ENCODE data around the gene ZNF692.
"Not testable (repeated sequence)": the region's sequence is repeated elsewhere in the genome, so short reads cannot be mapped to it uniquely, and the experiment has no call there.

Gene ZNF692

GRCh38 chr1:248848602-248849001, 10.3 kb downstream of the ZNF692 start:
- no peak for DNase-seq

DNA sequence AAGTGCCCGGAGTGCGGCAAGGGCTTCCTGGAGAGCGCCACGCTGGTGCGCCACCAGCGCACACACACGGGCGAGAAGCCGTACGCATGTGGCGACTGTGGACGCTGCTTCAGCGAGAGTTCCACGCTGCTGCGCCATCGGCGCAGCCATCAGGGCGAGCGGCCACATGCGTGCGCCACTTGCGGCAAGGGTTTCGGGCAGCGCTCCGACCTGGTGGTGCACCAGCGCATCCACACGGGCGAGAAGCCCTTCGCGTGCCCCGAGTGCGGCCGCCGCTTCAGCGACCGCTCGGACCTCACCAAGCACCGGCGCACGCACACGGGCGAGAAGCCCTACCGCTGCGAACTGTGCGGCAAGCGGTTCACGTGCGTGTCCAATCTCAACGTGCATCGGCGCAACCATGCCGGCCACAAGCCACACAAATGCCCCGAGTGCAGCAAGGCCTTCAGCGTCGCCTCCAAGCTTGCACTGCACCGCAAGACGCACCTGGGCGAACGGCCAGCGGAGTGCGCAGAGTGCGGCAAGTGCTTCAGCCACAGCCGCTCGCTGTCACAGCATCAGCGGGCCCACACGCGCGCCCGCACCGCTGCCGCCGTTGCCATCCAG, 10.8 kb downstream of the ZNF692 start:
- DNase-seq = no peak

GRCh38 chr1:248847181-248847955, 11.5 kb downstream of the ZNF692 start:
- DNase-seq = no peak

- no peak for DNase-seq
Observed at GRCh38 chr1:248844526-248844925, 14.4 kb downstream of the ZNF692 start.

DNA sequence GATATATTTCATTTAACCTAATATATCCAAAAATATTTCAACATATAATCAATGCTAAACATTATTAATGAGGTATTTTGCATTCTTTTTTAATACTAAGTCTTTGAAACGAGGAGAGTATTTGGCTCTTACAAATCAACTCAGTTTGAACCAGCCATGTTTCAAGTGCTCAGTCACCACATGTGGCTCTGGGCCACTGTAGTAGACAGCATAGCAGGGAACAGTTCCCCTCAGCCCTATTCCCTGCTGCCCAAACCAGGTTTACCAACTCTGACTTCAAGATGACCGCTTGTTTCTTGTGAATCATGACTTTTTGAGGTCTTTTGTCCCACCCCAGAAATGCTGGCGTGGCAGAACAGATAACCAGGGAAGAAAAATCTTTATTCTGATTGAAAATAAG, 15.2 kb downstream of the ZNF692 start:
- DNase-seq = no peak

DNA sequence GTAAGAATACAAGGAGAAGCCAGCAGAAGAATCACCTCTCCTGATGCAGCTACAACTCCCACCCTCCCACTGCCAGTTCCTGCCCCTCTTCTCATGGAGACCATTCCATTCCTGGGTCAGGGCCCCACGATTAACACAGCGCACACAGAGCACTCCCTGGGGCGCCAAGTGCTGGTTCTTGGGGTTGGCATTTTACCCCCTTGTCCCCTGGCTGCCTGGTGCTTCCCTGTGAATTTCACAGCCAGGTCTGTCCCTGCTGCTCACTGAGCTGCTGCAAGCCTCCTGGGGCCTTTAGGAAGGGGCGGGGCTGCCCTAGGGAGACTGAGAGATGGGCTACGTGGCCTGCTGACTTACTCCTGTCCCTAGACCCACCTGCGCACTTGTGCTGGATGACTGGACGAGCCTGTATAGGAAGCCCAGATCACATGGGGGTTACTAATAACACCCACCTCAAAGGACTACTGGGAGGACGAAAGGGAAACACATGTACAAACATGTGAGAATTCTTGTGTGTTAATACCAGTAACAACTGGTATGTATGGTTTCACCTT, 16.0 kb downstream of the ZNF692 start:
- no peak for DNase-seq

DNA sequence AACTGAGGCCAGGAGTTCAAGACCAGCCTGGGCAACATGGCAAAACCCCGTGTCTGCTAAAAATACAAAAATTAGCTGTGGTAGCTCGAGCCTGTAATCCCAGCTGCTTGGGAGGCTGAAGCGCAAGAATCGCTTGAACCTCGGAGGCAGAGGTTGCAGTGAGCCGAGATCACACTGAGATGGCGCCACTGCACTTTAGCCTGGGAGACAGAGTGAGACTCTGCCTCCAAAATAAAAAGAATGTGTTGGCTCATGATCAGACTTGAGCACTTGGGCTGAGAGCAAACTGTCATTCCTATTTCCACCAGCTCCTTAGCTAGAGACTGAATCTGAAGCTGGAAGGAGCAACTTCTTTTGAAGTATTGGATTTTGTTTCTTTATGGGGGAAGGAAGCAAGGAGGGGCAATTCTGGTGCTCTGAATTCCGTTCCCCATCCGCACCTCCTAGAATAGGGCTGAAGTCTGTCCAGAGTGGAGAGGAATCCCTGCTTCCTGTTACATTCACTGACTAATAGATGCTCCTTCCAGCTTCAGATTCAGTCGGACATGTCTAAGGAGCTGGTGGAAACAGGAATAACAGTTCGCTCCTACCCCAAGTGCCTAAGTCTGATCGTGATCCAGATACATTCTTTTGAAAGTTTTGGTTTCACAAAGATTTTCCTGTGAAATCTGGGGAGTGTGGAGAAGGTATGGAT, 17.0 kb downstream of the ZNF692 start:
- peak; percentile 21 to 26 for DNase-seq

- no peak for DNase-seq
Observed at GRCh38 chr1:248840946-248841345, 17.9 kb downstream of the ZNF692 start.

DNA sequence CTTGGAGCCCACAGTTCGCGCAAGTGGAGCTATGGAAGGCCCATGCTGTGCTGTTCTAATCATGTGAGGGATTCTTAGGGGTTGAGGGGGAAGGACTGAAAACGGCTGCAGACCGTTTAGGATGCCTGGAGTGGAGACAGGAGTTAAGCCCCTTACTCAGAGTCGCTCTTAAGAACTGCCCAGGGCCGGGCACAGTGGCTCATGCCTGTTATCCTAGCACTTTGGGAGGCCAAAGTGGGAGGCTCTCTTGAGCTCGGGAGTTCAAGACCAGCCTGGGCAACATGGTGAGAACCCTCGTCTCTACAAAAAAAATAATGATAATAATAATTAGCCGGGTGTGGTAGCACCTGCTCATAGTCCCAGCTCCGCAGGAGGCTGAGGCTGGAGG, 19.7 kb downstream of the ZNF692 start:
- no peak for DNase-seq

DNA sequence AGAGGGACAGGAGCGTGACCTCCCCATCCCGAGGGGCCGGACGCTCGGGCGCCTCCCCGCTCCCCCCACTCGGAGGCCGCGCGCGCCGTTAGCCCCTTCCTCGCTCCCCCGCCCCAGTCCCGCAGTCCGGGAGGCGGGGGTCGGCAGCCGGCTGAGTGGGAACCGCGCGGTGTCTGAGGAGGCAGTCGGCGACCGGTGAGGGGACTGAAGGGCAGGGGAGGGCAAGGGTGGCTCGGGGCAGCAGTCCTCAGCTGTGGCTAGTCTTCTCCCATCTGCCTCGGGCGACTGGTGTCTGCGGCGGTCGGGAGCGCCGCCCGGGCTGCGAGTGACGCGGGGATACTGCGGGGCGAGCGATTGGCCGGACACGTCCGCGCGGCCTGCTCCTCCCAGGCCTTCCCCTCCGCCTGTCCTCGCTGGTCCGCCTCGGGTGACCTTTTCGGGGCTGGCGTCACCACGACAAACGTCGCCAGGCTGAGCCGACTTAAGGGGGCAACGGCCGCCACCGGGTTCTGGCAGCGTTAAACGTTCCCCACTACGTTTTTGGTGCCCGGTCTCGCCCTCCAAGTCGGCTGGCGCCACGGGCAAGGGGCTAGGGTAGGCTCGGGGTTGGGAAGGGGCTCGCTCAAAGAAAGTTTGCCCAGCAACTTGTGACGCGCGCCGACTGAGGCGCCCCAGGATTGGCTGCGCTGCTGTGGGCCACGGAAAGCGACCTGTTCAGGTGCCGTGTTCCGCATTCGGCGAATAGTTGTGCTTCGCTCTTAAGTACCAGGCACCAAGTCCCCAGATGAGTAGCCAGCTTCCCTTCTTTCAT, 20.3 kb downstream of the ZNF692 start:
- peak; percentile 83 for DNase-seq

DNA sequence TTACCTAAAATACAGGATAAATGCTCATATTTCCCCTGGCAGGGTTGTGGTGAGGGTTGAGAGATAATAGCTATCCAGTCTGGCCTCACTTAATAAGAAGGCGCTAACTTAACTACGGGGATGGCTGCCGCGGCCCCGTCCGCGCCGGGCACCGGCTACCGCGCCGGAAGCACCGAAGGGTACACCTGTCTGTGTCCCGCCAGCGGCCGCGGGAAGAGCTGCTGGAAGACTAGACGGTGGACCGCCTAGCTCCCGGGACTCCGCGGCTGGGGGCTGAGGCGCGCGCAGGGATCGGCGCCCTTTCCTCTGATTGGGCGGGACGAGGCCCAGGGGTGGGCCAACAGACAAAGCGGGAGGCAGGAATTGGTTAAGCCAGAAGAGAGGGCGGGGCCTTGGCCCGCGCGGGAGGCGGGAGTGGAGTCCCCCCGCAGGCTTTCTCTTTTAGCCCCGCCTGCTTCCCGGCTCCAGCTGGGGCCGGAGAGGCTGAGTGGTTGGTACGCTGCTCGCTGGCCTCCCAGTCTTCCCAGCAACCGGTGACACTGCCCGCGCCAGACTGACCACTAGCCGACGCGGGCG, 21.0 kb downstream of the ZNF692 start, which contains the start of gene ZNF672:
TSS of gene ZNF672 (plus strand) at position 444 of the 576 bp plus-strand sequence. CDS start 9,051 bp downstream, outside the sequence.
- DNase-seq = peak; percentile 91 to 92

DNA sequence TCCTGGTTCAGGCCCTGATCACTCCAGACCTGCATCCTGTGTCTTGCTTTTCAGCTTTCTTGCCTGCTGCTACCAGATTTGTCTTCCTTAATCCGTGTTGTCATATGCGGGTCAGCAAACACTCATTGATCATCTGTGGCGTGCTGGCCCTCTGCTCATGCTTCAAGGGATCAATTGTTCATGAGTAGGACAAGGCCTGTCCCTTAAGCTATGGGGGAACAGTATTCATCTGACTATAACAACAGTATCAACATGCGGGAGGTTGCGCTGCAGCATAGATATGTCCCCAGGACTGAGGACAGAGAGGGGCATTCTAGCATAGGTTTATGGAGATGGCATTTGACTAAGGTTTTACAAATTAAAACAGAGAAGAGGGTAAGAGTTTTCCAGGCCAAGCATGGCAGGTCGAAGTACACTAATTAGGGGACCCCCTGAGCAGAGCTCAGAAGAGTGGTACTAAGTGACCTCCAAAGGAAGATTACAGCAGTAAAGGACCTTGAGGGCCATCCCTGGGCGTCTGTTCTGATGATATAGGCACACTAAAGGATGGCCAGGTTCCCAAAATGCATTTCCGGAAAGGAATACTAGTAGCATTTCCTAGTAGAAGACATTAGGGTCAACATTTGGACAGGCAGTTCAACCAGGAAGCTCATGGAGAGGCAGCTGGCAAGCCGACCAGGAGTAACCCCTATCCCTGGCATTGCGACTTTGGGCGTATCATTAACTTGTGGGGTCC, 21.7 kb downstream of the ZNF692 start:
- DNase-seq = no peak

GRCh38 chr1:248834343-248834940, 24.4 kb downstream of the ZNF692 start:
- no peak for DNase-seq

DNA sequence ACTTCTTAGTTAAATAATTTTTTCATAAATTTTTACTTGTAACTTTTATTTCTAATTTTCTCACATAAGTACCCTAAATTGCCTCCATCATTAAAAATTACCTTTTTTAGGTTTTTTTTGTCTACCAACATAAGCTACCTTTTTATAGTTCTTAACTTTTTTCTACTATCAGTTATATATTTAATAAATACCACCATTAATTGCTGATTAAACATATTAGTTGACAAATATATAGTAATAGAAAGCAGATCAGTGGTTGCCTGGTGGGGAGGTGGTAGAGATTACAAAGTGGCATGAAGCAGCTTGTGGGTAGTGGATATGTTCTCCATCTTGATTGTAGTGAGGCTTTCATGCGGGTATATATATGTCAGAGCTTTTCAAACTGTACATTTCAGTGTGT, 27.0 kb downstream of the ZNF692 start:
- DNase-seq = no peak

- not testable (repeated sequence) for DNase-seq
Observed at GRCh38 chr1:248830718-248831017, 28.2 kb downstream of the ZNF692 start.

DNA sequence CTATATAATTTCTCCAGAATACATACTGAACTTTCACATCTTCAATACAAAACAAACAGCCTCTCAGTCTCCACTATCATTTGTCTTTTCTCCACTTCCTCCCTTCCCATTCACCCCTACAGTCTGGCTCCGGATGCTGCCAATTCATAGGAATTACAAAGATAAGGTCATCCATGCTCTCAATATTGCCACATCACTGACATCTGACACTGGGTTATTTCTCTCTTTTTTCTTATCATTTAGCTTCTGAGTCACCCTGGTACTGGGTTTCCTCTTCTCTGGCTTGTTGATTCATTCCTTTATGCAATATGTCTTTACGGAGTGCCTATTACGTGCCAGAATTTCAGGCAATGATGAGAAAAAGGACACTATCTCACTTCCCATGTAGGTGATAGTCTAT, 30.0 kb downstream of the ZNF692 start:
- no peak for DNase-seq

DNA sequence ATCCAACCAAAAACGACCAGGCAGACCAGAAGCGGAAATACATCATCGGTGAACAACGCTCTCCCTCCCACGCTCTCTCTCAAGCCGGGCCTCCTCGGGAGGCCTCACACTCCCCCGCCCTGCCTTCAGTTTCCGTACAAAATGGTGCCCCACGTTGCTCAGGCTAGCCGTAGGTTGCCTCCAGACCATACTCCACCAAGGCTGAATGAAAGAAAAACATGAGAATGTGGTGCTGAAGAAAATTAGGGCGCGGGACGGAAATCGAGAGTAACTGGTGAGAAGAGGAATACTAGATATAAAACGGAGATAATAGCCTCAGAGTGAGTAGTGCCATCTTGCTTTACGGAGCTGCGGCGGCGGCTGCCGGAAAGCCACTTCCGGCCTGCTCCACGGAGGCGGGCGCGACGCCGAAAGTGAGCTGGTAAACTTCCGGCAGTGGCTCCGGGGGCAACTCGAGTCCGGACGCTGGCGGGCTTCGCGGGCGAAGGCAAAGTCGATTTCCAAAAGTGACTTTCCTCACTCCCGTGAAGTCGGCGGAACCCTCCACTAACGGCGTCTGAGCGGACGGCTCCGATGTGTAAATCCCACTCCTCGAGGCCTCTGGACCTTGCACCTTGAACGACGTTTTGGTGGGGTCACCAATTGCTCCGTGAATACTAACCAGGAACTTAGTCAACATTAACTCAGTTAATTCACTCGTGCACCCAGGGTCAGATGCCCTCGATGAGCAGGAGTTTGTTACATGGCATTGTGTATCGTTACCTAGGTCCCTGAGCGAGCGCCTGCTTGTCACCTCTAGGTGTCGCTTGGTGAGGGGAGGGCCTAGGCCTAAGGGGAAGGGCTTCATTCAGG, 32.8 kb downstream of the ZNF692 start, which contains the start of gene SH3BP5L:
TSS of gene SH3BP5L (minus strand) at position 7 of the 852 bp plus-strand sequence. CDS start 980 bp downstream, outside the sequence.
- DNase-seq = peak; percentile 88 to 90

DNA sequence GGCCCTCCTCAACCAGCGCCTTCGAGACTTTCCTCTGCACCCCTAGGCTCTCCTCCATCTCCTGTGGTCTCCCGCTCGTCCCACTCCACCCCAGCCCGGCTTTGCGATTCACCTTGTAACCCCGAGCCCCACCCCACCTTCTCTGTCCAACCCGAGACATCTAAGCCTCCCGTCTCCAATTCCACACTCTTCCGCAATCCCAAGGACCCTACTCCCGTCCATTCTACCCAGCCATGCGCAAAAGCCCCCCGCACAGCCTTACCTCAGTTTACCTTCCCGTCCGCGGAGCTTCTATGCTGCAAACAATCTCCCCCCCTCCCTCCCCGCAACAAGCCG, 33.3 kb downstream of the ZNF692 start:
- DNase-seq = peak in 1 of 2 experiments; percentile 12

- no peak for DNase-seq
Observed at GRCh38 chr1:248825136-248825535, 33.7 kb downstream of the ZNF692 start.

GRCh38 chr1:248824701-248825100, 34.2 kb downstream of the ZNF692 start:
- DNase-seq = no peak

All from activated CD4-positive, alpha-beta T cell treated with anti-CD3 and anti-CD28 coated beads, Interleukin-2, amount 50 U/mL, for 4 hours (primary cell).